DND-41 (cell line): ENCODE measurements around the gene ZNF280A.

Source experiments
- ATAC-seq: fragments of 200-7000 bp; cut with Tn5 transposase; 3 replicates; pipeline ENCODE4 v1.9.1; 2021; ENCODE audit warnings: low read depth; ENCODE audit not compliant: insufficient read depth
- DNase-seq: peaks from one replicate; pipeline ENCODE4 v3.0.0-alpha.2; 2020
- H2AFZ ChIP-seq: 2 replicates; pipeline ENCODE4 v1.6.0; 2012; ENCODE audit warnings: low read depth, low read length
- H3K27ac ChIP-seq: 2 replicates; pipeline ENCODE4 v1.5.1; 2012; ENCODE audit warnings: low read length, inconsistent platforms
- H3K27me3 ChIP-seq: fragments of 200-600 bp; sonication (generic); 2 replicates; pipeline ENCODE4 v1.6.0; 2012; ENCODE audit warnings: low read length, mild to moderate bottlenecking, inconsistent platforms; ENCODE audit not compliant: insufficient read depth, poor library complexity
- H3K36me3 ChIP-seq: 2 replicates; pipeline ENCODE4 v1.5.1; 2012; ENCODE audit warnings: low read length, inconsistent platforms; ENCODE audit not compliant: insufficient read depth
- H3K4me1 ChIP-seq: 2 replicates; pipeline ENCODE4 v1.5.1; 2012; ENCODE audit warnings: mild to moderate bottlenecking, low read length; ENCODE audit not compliant: insufficient read depth
- H3K4me2 ChIP-seq: 2 replicates; pipeline ENCODE4 v1.6.0; 2012; ENCODE audit warnings: mild to moderate bottlenecking, moderate library complexity, low read length, inconsistent platforms; ENCODE audit not compliant: insufficient read depth
- H3K4me3 ChIP-seq, 2 experiments: fragments of 200-600 bp in 1 of 2; shearing (Covaris generic) in 1 of 2; 2 replicates each; pipeline ENCODE4 v1.5.1; 2012 to 2016; ENCODE audit warnings: inconsistent platforms in 2 of 2, low read length in 2 of 2, mild to moderate bottlenecking in 2 of 2, low read depth in 1 of 2, moderate library complexity in 1 of 2
- H3K79me2 ChIP-seq: 2 replicates; pipeline ENCODE4 v1.6.0; 2012; ENCODE audit warnings: low read length, inconsistent platforms; ENCODE audit not compliant: insufficient read depth
- H3K9ac ChIP-seq: 2 replicates; pipeline ENCODE4 v1.6.0; 2012; ENCODE audit warnings: low read depth, mild to moderate bottlenecking, inconsistent platforms, low read length, moderate library complexity
- H3K9me3 ChIP-seq: 2 replicates; pipeline ENCODE4 v1.5.1; 2012; ENCODE audit warnings: low read length, moderate library complexity, mild to moderate bottlenecking, inconsistent platforms; ENCODE audit not compliant: insufficient read depth, severe bottlenecking
- H4K20me1 ChIP-seq: 2 replicates; pipeline ENCODE4 v1.6.0; 2012; ENCODE audit warnings: low read length; ENCODE audit not compliant: insufficient read depth
- EZH2 ChIP-seq: IDR thresholded peaks from 3 replicates; pipeline ENCODE4 v1.6.1; 2012; ENCODE audit warnings: borderline replicate concordance, low read depth, mild to moderate bottlenecking, moderate library complexity, low read length, inconsistent platforms; ENCODE audit not compliant: severe bottlenecking
- TF ChIP-seq, protein P1 (sequence below): IDR thresholded peaks from 2 replicates; pipeline ENCODE4 v1.5.1; 2012; ENCODE audit warnings: borderline replicate concordance, low read length, moderate library complexity, mild to moderate bottlenecking; ENCODE audit not compliant: poor library complexity, severe bottlenecking; ENCODE audit errors: extremely low read depth

ZNF280A gene

DNA sequence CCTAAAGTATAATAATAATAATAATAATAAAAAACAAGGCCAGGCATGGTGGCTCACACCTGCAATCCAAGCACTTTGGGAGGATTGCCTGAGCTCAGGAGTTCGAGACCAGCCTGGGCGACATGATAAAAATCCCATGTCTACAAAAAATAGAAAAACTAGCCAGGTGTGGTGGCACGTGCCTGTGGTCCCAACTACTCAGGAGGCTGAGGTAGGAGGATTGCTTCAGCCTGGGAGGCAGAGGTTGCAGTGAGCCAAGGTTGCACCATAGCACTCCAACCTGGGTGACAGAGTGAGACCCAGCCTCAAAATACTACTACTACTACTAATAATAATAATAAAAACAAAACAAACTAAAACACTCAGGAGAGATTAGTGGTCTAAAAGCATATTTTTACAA lies 15.6 kb upstream of the ZNF280A start:
- Histone ChIP-seq H3K27me3 (no peaks in the 10 kb centered on the region), H3K9me3 (no peaks in the 10 kb centered on the region), H3K4me2 (no peak overlapping the region), H3K27ac (no peak overlapping the region), H3K4me3 (no peak overlapping the region), H4K20me1 (no peaks in the 10 kb centered on the region), H2AFZ (no peak overlapping the region), H3K79me2 (no peaks in the 10 kb centered on the region), H3K36me3 (no peaks in the 10 kb centered on the region), H3K9ac (no peak overlapping the region), H3K4me1 (no peaks in the 10 kb centered on the region)
- no peak for TF ChIP-seq EZH2
- TF ChIP-seq, protein P1, sequence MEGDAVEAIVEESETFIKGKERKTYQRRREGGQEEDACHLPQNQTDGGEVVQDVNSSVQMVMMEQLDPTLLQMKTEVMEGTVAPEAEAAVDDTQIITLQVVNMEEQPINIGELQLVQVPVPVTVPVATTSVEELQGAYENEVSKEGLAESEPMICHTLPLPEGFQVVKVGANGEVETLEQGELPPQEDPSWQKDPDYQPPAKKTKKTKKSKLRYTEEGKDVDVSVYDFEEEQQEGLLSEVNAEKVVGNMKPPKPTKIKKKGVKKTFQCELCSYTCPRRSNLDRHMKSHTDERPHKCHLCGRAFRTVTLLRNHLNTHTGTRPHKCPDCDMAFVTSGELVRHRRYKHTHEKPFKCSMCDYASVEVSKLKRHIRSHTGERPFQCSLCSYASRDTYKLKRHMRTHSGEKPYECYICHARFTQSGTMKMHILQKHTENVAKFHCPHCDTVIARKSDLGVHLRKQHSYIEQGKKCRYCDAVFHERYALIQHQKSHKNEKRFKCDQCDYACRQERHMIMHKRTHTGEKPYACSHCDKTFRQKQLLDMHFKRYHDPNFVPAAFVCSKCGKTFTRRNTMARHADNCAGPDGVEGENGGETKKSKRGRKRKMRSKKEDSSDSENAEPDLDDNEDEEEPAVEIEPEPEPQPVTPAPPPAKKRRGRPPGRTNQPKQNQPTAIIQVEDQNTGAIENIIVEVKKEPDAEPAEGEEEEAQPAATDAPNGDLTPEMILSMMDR: no peak
- no peak for DNase-seq
- ATAC-seq: no peak

DNA sequence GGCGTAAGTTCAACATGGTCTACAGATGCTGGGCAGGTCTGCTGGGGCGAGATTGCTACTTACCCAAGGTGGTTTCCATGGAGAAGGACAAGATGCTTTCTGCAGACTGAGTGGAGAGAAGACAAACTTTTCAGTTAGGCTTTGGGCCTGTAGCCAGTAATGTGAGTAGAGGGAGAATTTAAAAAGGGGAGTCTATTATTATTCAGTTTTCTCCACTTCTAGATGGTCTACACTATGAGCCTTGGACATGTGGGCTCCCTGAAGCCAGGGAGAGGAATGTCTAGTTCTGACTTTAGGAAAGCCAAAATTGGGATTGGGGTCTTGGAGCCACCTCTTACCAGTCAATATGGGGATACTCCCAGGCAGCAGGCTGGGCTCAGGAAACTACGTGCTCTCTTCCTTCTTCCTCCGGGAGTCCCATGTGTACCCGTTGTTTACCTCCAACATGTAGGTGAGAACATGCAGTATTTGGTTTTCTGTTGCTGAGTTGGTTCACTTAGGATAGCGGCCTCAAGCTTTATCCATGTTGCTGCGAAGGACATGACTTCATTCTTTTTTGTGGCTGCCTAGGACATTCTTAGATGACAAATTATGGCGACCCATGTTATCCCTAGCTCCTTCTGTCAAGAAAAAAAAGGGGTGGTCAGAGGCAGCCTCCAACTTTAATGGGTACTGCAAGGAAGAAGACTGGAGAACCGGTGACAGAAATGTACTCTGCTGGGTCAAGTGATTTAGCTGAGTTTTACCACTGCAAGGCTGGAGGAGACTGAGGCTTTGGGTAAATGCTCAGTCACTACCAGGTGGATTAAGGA lies 14.7 kb upstream of the ZNF280A start:
- Histone ChIP-seq H3K4me3 (no peak overlapping the region), H3K27me3 (no peaks in the 10 kb centered on the region), H3K27ac (no peak overlapping the region), H4K20me1 (no peaks in the 10 kb centered on the region), H3K36me3 (no peaks in the 10 kb centered on the region), H3K4me2 (no peak overlapping the region), H3K79me2 (no peaks in the 10 kb centered on the region), H3K9ac (no peak overlapping the region), H2AFZ (no peak overlapping the region), H3K9me3 (no peaks in the 10 kb centered on the region), H3K4me1 (no peaks in the 10 kb centered on the region)
- DNase-seq (no peak), ATAC-seq (no peak)
- TF ChIP-seq EZH2: no peak
- TF ChIP-seq, protein P1: no peak

DNA sequence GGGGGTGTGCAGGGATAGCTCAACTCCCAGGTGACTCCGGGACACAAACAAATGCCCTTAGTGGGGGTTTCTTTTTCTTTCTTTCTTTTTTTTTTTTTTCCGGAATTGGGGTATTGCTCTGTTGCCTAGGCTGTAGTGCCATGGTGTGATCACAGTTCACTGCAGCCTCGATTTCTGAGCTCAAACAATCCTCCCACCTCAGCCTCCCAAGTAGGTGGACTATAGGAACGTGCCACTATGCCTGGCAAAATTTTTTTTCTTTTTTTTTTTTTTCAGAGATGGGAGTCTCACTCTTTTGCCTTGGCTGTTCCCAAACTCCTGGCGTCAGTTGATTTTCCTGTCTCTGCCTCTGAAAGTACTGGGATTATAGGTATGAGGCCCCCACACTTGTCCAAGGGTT lies 13.8 kb upstream of the ZNF280A start:
- ATAC-seq: no peak
- Histone ChIP-seq H4K20me1 (no peaks in the 10 kb centered on the region), H2AFZ (no peak overlapping the region), H3K9me3 (no peaks in the 10 kb centered on the region), H3K27ac (no peak overlapping the region), H3K36me3 (no peaks in the 10 kb centered on the region), H3K4me1 (no peaks in the 10 kb centered on the region), H3K4me2 (no peak overlapping the region), H3K27me3 (no peaks in the 10 kb centered on the region), H3K79me2 (no peaks in the 10 kb centered on the region), H3K4me3 (no peak overlapping the region), H3K9ac (no peak overlapping the region)
- no peak for DNase-seq
- TF ChIP-seq, protein P1: no peak
- no peak for TF ChIP-seq EZH2
